Hematopoietic multipotent progenitor cell treated with erythropoietin and hydrocortisone succinate and interleukin-3 and kit ligand, for 15 days (in vitro differentiated cells): ENCODE measurements around the gene NOS1AP.

Experiments
- DNase-seq: peaks from one replicate; pipeline ENCODE4 v3.0.0-alpha.2; 2015; ENCODE audit warnings: low spot score

The NOS1AP gene

GRCh38 chr1:162386292-162387225, 317.1 kb downstream of the NOS1AP start:
- no peak for DNase-seq

GRCh38 chr1:162387226-162388082, 318.0 kb downstream of the NOS1AP start:
- no peak for DNase-seq

GRCh38 chr1:162388083-162388594, 318.6 kb downstream of the NOS1AP start:
- no peak for DNase-seq

- DNase-seq = no peak
Observed at GRCh38 chr1:162388615-162389014, 319.1 kb downstream of the NOS1AP start.

- no peak for DNase-seq
Observed at GRCh38 chr1:162389021-162389818, 319.7 kb downstream of the NOS1AP start.

- DNase-seq = no peak
Observed at GRCh38 chr1:162389971-162390370, 320.5 kb downstream of the NOS1AP start.

GRCh38 chr1:162390396-162391185, 321.1 kb downstream of the NOS1AP start:
- no peak for DNase-seq

GRCh38 chr1:162391790-162392563, 322.5 kb downstream of the NOS1AP start:
- DNase-seq = peak; percentile 41

GRCh38 chr1:162396201-162396906, 326.9 kb downstream of the NOS1AP start:
- no peak for DNase-seq

- no peak for DNase-seq
Observed at GRCh38 chr1:162397039-162397448, 327.6 kb downstream of the NOS1AP start.

- DNase-seq = no peak
Observed at GRCh38 chr1:162397943-162398560, 328.6 kb downstream of the NOS1AP start.

- DNase-seq = no peak
Observed at GRCh38 chr1:162398999-162399580, 329.6 kb downstream of the NOS1AP start.

GRCh38 chr1:162400790-162401355, 331.4 kb downstream of the NOS1AP start:
- no peak for DNase-seq

- no peak for DNase-seq
Observed at GRCh38 chr1:162404550-162405160, 335.2 kb downstream of the NOS1AP start.

GRCh38 chr1:162405800-162406199, 336.3 kb downstream of the NOS1AP start:
- no peak for DNase-seq

- no peak for DNase-seq
Observed at GRCh38 chr1:162406811-162407210, 337.3 kb downstream of the NOS1AP start.

GRCh38 chr1:162407539-162407938, 338.0 kb downstream of the NOS1AP start:
- no peak for DNase-seq

GRCh38 chr1:162412002-162412401, 342.5 kb downstream of the NOS1AP start, which contains the start of gene SH2D1B:
TSS of gene SH2D1B (minus strand) at chr1:162412136. CDS start at chr1:162412016, 120 bp downstream.
- no peak for DNase-seq
